IgD-negative memory B cell (primary cell): ENCODE results near the gene TMEM94. TPM values are rescaled to one million over a fixed set of nuclear protein-coding genes. Genes with fewer than 3 reads are reported as not detected.

Experiments
- H3K27ac Mint-ChIP-seq, 3 donors: one replicate each; pipeline ENCODE4 v1.8.0; 2020 to 2022; ENCODE audit warnings: mild to moderate bottlenecking in 3 of 3, mixed read lengths in 3 of 3, moderate library complexity in 1 of 3
- H3K27me3 Mint-ChIP-seq: one replicate; pipeline ENCODE4 v1.8.0; 2021; ENCODE audit warnings: mixed read lengths
- H3K36me3 Mint-ChIP-seq: one replicate; pipeline ENCODE4 v1.8.0; 2020; ENCODE audit warnings: mild to moderate bottlenecking, mixed read lengths
- H3K4me1 Mint-ChIP-seq, 3 donors: one replicate each; pipeline ENCODE4 v1.8.0; 2020 to 2022; ENCODE audit warnings: mixed read lengths in 3 of 3, mild to moderate bottlenecking in 1 of 3
- H3K4me3 Mint-ChIP-seq, 4 donors: one replicate each; pipeline ENCODE4 v1.8.0; 2020 to 2022; ENCODE audit warnings: mild to moderate bottlenecking in 4 of 4, mixed read lengths in 4 of 4, moderate library complexity in 3 of 4
- H3K9me3 Mint-ChIP-seq, 3 donors: one replicate each; pipeline ENCODE4 v1.8.0; 2020 to 2021; ENCODE audit warnings: mixed read lengths in 3 of 3, mild to moderate bottlenecking in 1 of 3
- polyA plus RNA-seq: library from polyadenylated mRNA; unstranded; fragments of 300-500 nt; fragmentation: Illumina TruSeq; gene quantifications from one replicate; pipeline ENCODE4 v1.2.3, GENCODE V29; 2021

TMEM94 gene
- polyA plus RNA-seq, 1 donor from 2014 or later: 19.5 TPM

DNA sequence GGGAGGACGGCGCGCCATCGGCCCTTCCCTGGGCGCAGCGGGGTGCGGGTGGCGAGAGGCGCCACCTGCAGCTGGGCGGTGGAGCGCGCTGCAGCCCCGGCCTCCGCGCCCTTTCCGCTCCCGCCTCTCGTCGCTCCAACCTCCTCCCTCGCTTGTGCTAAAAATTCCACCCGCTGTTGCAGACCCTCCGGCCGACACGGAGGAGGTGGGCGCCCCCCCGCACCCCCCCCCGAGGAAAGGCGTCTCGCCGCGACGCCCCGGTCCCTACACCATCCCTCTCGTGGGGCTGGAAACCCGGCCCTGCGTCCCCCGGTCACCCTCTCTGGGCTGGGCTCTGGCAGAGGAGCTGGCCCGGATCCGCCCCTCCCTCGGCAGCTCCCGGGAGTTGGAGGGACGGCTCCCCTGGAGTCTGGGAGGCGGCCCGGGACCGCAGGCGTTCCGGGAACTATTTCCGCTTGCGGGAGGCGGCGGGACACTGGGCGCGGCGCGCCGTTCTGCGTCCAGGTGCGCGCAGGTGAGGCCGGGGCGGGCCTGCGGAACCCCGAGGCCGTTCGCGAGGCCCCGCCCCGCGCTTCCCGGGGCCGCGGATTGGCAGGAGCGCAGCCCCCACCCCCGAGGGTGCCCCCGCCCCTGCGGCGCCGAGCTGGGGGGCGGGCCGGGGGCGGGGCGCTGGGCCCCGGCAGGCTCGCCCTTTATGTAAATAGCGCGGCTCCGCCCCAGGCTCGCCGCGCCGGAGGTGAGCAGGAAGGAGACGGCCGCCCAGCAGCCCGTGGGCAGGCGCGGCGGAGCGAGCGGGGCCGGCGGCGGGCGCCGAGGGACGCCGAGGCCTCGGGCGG, 68.8 kb downstream of the TMEM94 start, which contains the start of gene LLGL2:
Gene LLGL2 (plus strand): TSS at position 728 of the 836 bp plus-strand sequence. CDS start 17,730 bp downstream, outside the sequence.
- H3K4me1 Mint-ChIP-seq: peaks cover 0 to 9% (median 5%) of the 10 kb centered on the region in 3 donors
- H3K9me3 Mint-ChIP-seq: no peaks in the 10 kb centered on the region
- H3K27ac Mint-ChIP-seq: peak within 1 kb of the TSS; percentile 41 to 69 (median 63)
- no peaks in the 10 kb centered on the region for H3K36me3 Mint-ChIP-seq
- no peaks in the 10 kb centered on the region for H3K27me3 Mint-ChIP-seq
- peak within 1 kb of the TSS; percentile 76 to 94 (median 84) for H3K4me3 Mint-ChIP-seq

DNA sequence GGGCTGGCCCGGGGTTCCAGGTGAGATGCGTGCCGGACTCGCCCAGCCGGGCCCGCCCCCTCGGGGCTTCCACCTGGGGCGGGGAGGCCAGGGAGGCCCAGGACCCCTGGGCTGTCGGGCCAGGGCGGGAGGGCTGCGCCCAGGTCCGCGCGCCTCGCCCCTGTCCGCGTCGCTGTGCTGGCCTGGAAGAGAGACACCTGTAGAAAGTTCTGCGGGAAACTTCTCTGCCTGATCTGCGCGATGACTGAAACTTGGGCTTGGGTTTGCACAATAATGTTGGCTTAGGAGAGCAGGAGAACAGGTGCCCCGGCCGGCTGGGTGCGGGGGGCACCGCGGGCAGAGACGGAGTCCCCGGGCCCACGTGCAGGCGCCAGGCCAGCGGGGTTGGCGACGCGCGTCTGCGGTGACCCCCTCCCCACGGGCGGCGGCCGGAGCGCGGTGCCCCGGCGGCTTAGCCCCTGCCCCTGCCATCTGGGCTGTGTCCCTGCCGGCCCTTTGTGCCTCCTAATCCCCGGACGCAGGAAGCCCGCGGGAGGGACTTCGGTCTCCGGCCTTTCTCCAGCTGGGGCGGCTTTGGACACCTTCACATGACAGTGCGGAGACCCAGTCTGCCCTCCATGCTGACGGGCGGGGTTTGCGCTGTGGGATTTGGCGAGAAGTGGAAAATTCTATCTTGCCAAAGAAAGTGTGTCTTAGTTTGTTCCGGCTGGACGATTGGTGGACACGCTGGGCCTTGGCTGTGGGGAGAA, 69.5 kb downstream of the TMEM94 start:
- Mint-ChIP-seq H3K36me3 (no peaks in the 10 kb centered on the region), H3K27me3 (no peaks in the 10 kb centered on the region), H3K4me3 (peak overlapping the region; percentile 72 to 94 (median 82)), H3K4me1 (peaks cover 0 to 9% (median 5%) of the 10 kb centered on the region in 3 donors), H3K9me3 (no peaks in the 10 kb centered on the region), H3K27ac (peak overlapping the region; percentile 39 to 63 (median 41))

DNA sequence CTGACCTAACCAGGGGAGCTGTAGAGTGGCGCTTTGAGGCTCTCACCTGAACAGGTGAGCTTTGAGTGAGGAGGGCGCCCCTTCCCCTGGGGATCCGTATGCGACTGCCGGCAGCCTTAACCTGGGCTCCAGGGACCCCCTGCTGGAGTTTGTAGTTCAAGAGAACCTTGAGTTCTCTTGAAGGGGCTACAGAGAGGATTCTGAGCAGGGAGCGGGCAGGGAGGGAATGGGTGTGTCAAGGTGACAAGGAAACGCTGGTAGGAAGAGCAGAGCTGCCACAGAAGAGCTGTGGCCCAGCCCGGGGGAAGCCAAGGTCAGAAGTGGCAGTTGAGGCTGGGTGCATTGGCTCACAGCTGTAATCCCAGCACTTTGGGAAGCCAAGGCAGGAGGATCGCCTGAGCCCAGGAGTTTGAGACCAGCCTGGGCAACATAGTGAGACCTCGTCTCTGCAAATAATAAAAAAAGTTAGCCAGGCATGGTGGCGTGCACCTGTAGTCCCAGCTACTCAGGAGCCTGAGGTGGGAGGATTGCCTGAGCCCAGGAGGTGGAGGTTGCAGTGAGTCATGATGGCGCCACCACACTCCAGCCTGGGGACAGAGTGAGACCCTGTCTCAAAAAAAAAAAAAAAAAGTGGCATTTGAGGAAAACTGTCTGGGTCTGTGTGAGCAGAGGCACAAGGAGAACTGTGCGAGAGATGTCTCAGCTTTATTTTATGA, 70.3 kb downstream of the TMEM94 start:
- Mint-ChIP-seq H3K36me3 (no peaks in the 10 kb centered on the region), H3K4me3 (peak overlapping the region; percentile 72 to 94 (median 82)), H3K27ac (peak overlapping the region in 1 of 3 donors; percentile 63)

DNA sequence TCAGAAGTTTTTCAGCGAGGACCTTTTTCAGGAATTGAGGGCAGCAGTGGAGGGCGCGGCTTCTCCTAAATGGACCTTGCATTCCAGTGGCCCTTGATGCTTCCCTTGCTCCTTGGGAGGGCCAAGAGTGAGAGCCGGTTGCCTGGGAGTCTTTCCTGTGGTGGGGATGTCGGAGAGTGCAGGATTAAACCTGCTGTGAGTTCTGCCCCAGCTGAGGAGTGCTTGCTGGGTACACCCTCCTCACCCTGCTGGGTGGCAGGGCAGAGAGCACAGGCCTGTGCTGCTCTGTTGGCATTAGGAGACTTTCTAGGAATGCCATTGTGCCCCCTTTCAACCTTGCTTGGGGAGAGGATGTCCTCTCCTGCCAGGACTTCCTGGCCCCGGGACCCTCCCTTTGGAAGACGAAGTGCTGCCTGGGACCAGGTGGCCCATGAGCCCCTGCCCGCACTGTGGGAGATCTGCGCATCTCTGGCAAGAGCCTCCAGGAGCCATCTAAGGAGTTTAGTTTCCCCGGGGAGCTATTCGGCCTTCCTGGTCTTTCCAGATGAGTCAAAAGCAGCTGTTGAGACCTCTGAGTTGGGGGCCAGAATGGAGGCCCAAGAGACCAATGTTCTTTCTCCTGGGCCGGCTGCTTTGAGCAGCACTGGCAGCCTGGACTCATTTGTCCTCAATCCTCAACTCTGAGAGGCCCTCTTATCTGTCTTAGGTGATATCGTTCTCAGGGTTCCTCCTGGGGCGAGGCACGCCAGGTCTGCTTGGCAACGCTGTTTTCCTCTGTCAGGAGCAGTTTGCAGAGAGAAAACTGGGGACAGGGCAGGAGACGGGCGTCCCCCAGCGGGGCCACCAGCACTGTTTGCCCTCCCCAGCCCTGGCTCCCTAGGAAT, 74.6 kb downstream of the TMEM94 start:
- peak overlapping the region in 1 of 4 donors; percentile 42 for H3K4me3 Mint-ChIP-seq
- no peak overlapping the region for H3K27ac Mint-ChIP-seq
- peaks cover 9 to 16% (median 12%) of the 10 kb centered on the region in 3 donors for H3K4me1 Mint-ChIP-seq
- no peaks in the 10 kb centered on the region for H3K9me3 Mint-ChIP-seq
- no peaks in the 10 kb centered on the region for H3K36me3 Mint-ChIP-seq
- H3K27me3 Mint-ChIP-seq: no peaks in the 10 kb centered on the region

More for the DNA sequence above, 70.3 kb downstream of the TMEM94 start:
- Mint-ChIP-seq H3K9me3 (no peaks in the 10 kb centered on the region), H3K27me3 (no peaks in the 10 kb centered on the region), H3K4me1 (peaks cover 0 to 9% (median 5%) of the 10 kb centered on the region in 3 donors)

DNA sequence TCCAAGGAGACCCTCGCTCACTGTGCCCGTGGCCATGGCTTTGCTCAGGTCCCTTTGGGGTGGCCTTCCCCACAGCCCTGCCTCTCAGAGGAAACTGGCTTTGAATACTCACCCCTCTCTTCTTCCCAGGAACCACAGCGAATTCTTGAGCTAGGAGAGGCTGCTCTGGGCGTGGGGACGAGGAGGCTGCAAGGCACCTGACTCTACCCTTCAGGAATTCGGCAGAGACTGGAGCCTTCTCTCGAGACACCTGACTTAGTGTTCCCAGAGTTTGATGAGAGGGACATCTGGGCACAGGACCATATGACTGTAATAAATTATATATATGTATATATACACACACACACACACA, 75.3 kb downstream of the TMEM94 start:
- no peaks in the 10 kb centered on the region for H3K27me3 Mint-ChIP-seq
- H3K27ac Mint-ChIP-seq: no peak overlapping the region
- no peaks in the 10 kb centered on the region for H3K36me3 Mint-ChIP-seq
- peaks cover 7 to 11% (median 9%) of the 10 kb centered on the region in 3 donors for H3K4me1 Mint-ChIP-seq
- H3K9me3 Mint-ChIP-seq: no peaks in the 10 kb centered on the region
- no peak overlapping the region for H3K4me3 Mint-ChIP-seq

DNA sequence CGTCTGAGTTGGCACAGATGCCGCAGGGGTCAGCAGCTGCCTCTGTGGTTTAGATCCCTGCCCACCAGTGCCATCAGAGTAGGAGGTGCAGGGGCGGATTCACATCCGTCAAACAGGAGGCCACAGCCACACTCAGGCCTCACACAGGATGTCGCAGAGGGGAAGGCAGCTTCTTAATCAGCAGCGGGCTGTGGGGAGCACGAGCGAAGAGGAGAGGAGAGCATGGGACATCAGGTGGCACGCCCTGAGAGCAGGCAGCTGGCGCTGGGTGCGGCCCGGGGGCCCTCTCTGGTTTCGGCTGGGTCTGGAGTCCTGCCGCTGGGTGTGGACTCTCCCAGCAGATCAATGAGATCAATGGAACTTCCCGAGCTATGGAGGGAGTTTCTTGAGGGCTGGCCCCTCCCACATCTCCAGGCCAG, 78.7 kb downstream of the TMEM94 start:
- H3K9me3 Mint-ChIP-seq: no peaks in the 10 kb centered on the region
- peak overlapping the region in 2 of 4 donors; percentile 72 to 80 for H3K4me3 Mint-ChIP-seq
- no peaks in the 10 kb centered on the region for H3K27me3 Mint-ChIP-seq
- no peaks in the 10 kb centered on the region for H3K36me3 Mint-ChIP-seq
- H3K27ac Mint-ChIP-seq: peak overlapping the region in 2 of 3 donors; percentile 44 to 87
- H3K4me1 Mint-ChIP-seq: peaks cover 7 to 12% (median 7%) of the 10 kb centered on the region in 3 donors

DNA sequence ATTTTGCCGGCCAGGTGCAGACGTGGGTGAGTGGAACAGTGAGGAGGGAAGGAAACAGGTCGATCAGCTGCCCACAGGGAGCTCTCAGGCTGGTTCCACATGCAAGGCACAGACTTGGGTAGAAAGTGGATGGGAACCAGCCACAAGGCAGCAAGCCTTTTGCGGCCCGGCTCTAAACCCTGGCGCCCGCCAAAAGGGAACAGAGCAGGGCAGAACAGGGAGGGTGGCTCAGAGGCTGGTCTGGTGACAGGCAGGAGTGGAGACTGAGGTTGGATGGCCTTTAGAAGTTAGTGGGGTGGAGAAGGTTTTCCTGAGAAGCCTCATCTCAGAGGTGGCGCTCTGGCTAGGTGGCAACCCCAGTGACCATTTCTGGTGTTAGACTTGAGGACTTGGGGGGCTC, 79.4 kb downstream of the TMEM94 start:
- H3K4me1 Mint-ChIP-seq: peaks cover 7 to 12% (median 7%) of the 10 kb centered on the region in 3 donors
- H3K9me3 Mint-ChIP-seq: no peaks in the 10 kb centered on the region
- H3K36me3 Mint-ChIP-seq: peaks cover 2% of the 10 kb centered on the region
- H3K27ac Mint-ChIP-seq: peak overlapping the region in 1 of 3 donors; percentile 64
- H3K27me3 Mint-ChIP-seq: no peaks in the 10 kb centered on the region
- peak overlapping the region in 1 of 4 donors; percentile 37 for H3K4me3 Mint-ChIP-seq

DNA sequence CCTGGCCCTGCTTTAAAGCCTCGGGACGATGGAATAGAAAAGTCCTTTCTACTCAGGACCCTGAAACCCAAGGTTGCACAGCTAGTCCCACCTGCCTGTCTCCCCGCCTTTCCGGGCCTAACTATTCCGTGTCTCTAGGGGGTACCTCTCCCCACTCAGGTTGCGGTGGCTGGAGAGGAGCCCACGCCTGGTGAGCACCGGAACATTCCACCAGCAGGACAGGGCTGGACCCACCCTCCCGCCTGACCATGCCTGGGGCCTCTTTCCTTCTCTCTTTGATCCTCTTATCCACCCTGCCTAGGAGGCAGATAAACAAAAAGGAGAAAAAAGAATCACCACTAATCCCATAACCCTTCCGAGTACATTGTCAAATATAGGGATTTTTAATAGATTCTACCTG, 79.9 kb downstream of the TMEM94 start:
- H3K36me3 Mint-ChIP-seq: peaks cover 2% of the 10 kb centered on the region
- no peaks in the 10 kb centered on the region for H3K9me3 Mint-ChIP-seq
- H3K27me3 Mint-ChIP-seq: no peaks in the 10 kb centered on the region
- H3K4me3 Mint-ChIP-seq: no peak overlapping the region
- peaks cover 7 to 12% (median 7%) of the 10 kb centered on the region in 3 donors for H3K4me1 Mint-ChIP-seq
- H3K27ac Mint-ChIP-seq: peak overlapping the region in 1 of 3 donors; percentile 64

DNA sequence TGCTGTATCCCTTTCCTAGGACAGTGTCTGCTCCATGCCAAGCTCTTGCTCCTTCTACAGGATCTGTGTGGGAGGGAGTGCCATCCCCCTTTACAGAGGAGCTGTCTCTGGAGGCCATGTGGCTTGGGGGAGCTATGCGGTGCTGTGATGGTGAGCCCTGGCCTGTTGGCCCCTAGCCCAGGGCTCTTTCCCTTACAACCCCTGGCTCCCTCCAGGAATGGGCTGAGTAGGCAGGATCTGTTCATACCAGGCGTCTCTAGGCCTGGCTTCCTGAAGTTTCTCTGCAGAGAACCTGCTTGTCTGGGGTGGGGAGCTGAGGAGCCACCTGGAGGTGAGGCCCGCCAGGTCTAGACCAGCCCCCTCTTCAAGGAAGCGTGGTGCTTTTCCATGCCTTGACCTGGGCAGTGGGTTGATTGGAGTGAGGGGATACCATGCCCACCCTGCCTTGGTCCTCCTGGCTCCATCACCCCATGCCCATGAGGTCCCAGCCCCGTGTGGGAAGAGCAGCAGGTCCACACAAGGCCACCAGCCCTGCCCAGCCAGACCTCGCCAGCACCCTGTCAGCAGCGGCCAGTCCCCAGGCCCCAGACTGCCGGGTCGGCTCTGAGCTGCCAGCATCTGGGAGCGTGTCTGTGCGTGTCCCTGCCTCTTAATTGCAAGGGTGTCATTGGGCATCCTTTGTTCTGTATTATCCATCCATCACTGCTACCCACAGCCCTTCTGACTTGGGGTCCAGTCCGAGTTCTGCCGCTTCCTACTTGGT, 83.7 kb downstream of the TMEM94 start:
- Mint-ChIP-seq H3K36me3 (peaks cover 4% of the 10 kb centered on the region), H3K4me1 (peaks cover 0 to 4% (median 3%) of the 10 kb centered on the region in 3 donors), H3K27ac (peak overlapping the region in 1 of 3 donors; percentile 57), H3K4me3 (no peak overlapping the region), H3K27me3 (no peaks in the 10 kb centered on the region), H3K9me3 (no peaks in the 10 kb centered on the region)

DNA sequence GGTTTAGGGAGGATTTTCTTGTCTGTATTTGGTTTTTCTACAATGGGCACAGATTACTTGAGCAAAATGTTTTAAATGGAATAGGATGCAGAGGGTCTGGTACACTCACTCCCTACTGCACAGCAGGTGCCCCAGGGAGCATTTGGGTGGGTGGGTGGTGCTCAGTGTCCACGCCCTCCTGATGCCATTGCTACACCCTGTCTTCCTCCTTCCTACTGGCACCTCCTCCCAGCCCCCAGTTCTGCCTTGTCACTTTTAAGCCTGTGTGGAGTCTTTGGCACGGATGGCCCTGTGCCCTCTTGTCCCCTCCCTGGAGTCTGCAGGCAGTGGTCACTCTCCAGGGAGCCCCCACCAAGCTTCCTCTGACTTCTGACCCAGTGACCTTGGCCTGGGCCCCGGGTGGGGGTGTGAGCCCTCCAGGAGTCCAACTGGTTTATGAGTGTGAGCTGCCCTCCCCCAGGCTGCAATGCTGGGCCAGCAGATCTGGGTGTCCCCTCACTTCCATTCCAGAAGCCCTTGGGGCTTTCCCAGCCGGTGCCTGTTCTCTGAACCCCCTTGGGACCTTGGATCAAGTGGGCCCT, 84.6 kb downstream of the TMEM94 start:
- Mint-ChIP-seq H3K27me3 (no peaks in the 10 kb centered on the region), H3K4me1 (peaks cover 0 to 3% (median 0%) of the 10 kb centered on the region in 3 donors), H3K9me3 (no peaks in the 10 kb centered on the region), H3K36me3 (peaks cover 4% of the 10 kb centered on the region), H3K4me3 (peak overlapping the region in 1 of 4 donors; percentile 41), H3K27ac (peak overlapping the region in 2 of 3 donors; percentile 53 to 57)

DNA sequence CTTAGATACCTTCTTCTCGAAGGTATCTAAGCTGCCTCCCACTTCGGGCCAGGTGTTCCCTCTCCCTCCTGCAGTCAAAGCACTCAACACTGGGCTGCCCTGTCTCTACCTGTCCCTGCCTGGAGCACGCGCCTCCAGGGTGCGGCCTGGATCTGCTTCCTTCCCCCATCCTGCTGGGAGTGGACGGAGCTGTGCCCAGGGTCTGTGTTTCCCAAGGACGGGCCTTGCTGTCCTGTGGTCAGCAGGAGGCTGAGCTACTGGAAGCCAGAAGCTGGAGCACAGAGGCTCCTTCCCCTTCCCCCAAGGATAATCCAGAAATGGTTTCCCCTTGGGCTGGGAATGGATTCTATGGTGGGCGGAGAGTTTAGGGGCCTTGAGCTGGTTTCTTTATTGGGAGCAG, 85.8 kb downstream of the TMEM94 start:
- Mint-ChIP-seq H3K4me3 (no peak overlapping the region), H3K27ac (no peak overlapping the region), H3K9me3 (no peaks in the 10 kb centered on the region), H3K27me3 (no peaks in the 10 kb centered on the region), H3K4me1 (peaks cover 0 to 3% (median 0%) of the 10 kb centered on the region in 3 donors), H3K36me3 (peaks cover 4% of the 10 kb centered on the region)

DNA sequence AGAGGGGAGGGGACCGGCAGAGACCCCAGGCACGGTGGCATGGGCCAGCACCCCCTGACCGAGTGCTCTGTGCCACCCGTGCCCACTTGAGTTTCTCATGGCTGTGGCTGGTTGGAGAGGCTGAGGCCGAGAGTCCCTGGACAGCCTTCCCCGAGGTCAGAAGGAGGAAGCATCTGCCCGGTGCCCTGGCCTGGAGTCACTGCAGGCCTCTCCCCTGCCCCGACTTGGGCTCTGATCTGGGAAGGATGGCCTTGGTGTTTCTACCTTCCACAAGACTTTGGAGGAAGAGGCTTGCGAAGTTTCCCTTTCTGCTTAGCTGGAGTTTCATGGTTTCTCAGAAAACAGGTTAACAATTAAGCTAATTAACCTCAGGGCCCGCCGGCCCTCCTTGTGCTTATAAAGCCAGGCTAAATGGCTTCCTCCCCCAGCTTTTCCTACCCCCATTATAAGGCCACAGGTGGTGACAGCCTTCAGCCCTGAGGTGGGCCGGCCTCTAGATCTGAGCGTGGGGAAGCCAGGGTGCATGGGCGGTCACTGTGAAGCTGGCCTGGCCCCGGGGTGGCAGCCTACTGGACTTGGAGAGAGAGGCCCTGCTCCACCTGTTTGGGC, 86.4 kb downstream of the TMEM94 start:
- H3K4me3 Mint-ChIP-seq: no peak overlapping the region
- H3K27me3 Mint-ChIP-seq: no peaks in the 10 kb centered on the region
- no peaks in the 10 kb centered on the region for H3K9me3 Mint-ChIP-seq
- peaks cover 4% of the 10 kb centered on the region for H3K36me3 Mint-ChIP-seq
- H3K27ac Mint-ChIP-seq: no peak overlapping the region
- peaks cover 0 to 3% (median 0%) of the 10 kb centered on the region in 3 donors for H3K4me1 Mint-ChIP-seq

DNA sequence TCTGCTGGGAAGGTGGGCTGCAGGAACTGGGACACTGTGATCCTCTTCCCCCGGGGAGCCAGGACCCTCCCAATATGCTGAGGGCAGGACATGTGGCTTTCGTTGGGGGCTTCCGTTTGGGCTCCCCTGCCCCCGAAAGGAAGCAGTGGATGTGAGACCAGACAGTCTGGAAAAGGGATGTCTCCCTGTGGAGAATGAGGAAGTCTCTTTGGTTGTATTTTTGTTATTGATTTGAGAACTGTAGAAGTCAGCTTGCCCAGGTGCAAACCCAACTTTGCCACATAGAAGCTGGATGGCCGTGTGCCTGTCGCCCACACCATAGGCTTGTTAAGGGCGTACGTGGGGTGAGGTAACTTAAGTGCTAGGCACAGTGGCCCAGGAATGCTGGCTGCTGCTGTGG, 87.8 kb downstream of the TMEM94 start:
- Mint-ChIP-seq H3K4me3 (no peak overlapping the region), H3K27me3 (no peaks in the 10 kb centered on the region), H3K9me3 (no peaks in the 10 kb centered on the region), H3K36me3 (peaks cover 4% of the 10 kb centered on the region), H3K27ac (no peak overlapping the region), H3K4me1 (peaks cover 1 to 4% (median 4%) of the 10 kb centered on the region in 3 donors)
